HepG2 (cell line): Measurements from ENCODE around the gene MT1A. TPM values are rescaled to one million over a fixed set of nuclear protein-coding genes. Genes with fewer than 3 reads are reported as not detected.

Source experiments
- EEA1 ChIP-seq: sonication (generic); formaldehyde crosslinking; IDR thresholded peaks from 2 replicates; pipeline ENCODE4 v1.5.1; 2020; ENCODE audit warnings: mild to moderate bottlenecking, missing genetic modification reagents, borderline replicate concordance
- FOSL2 ChIP-seq: sonication (generic); formaldehyde crosslinking; IDR thresholded peaks from 2 replicates; pipeline ENCODE4 v1.4.0; 2020; ENCODE audit warnings: missing genetic modification reagents
- FUBP1 ChIP-seq: sonication (generic); formaldehyde crosslinking; IDR thresholded peaks from 2 replicates; pipeline ENCODE4 v1.5.1; 2020; ENCODE audit warnings: missing genetic modification reagents, mild to moderate bottlenecking, borderline replicate concordance
- HNF1B ChIP-seq: sonication (generic); formaldehyde crosslinking; IDR thresholded peaks from 2 replicates; pipeline ENCODE4 v1.5.1; 2020; ENCODE audit warnings: mild to moderate bottlenecking, moderate library complexity, missing genetic modification reagents
- MAF1 ChIP-seq: sonication (generic); formaldehyde crosslinking; IDR thresholded peaks from 2 replicates; pipeline ENCODE4 v1.5.0; 2020; ENCODE audit warnings: missing genetic modification reagents, borderline replicate concordance
- MTF1 ChIP-seq: sonication (generic); formaldehyde crosslinking; IDR thresholded peaks from 2 replicates; pipeline ENCODE4 v1.5.0; 2020; ENCODE audit warnings: missing genetic modification reagents
- NFRKB ChIP-seq: fragments of 450-650 bp; IDR thresholded peaks from 2 replicates; pipeline ENCODE4 v1.6.1; 2017
- PAX8 ChIP-seq: sonication (generic); formaldehyde crosslinking; IDR thresholded peaks from 2 replicates; pipeline ENCODE4 v1.8.0; 2022; ENCODE audit warnings: mild to moderate bottlenecking, missing genetic modification reagents, borderline replicate concordance
- SCMH1 ChIP-seq: sonication (generic); formaldehyde crosslinking; IDR thresholded peaks from 2 replicates; pipeline ENCODE4 v1.9.0; 2021; ENCODE audit warnings: missing genetic modification reagents, mild to moderate bottlenecking, borderline replicate concordance
- SPEN ChIP-seq: sonication (generic); formaldehyde crosslinking; IDR thresholded peaks from 2 replicates; pipeline ENCODE4 v1.5.1; 2020; ENCODE audit warnings: low read depth, mild to moderate bottlenecking, missing genetic modification reagents
- ZC3H13 ChIP-seq: sonication (generic); formaldehyde crosslinking; IDR thresholded peaks from 2 replicates; pipeline ENCODE4 v1.8.1; 2023; ENCODE audit warnings: mild to moderate bottlenecking, missing genetic modification reagents, moderate library complexity
- ZNF253 ChIP-seq: sonication (generic); formaldehyde crosslinking; IDR thresholded peaks from 2 replicates; pipeline ENCODE4 v1.8.0; 2022; ENCODE audit warnings: mild to moderate bottlenecking, missing genetic modification reagents, borderline replicate concordance
- ZNF34 ChIP-seq: sonication (generic); formaldehyde crosslinking; IDR thresholded peaks from 2 replicates; pipeline ENCODE4 v1.4.0; 2020; ENCODE audit warnings: mild to moderate bottlenecking, missing genetic modification reagents, borderline replicate concordance
- ZNF343 ChIP-seq: sonication (generic); formaldehyde crosslinking; IDR thresholded peaks from 2 replicates; pipeline ENCODE4 v1.4.0; 2020; ENCODE audit warnings: mild to moderate bottlenecking, missing genetic modification reagents
- ZNF407 ChIP-seq: sonication (generic); formaldehyde crosslinking; IDR thresholded peaks from one replicate; pipeline ENCODE4 v1.5.1; 2020; ENCODE audit warnings: mild to moderate bottlenecking, missing genetic modification reagents; ENCODE audit errors: not compliant biosample characterization
- ZNF572 ChIP-seq: sonication (generic); formaldehyde crosslinking; IDR thresholded peaks from 2 replicates; pipeline ENCODE4 v1.5.1; 2020; ENCODE audit warnings: mild to moderate bottlenecking, missing genetic modification reagents
- ZNF660 ChIP-seq: sonication (generic); formaldehyde crosslinking; IDR thresholded peaks from 2 replicates; pipeline ENCODE4 v1.5.1; 2020; ENCODE audit warnings: mild to moderate bottlenecking, low read depth, missing genetic modification reagents, borderline replicate concordance
- ZNF674 ChIP-seq: sonication (generic); formaldehyde crosslinking; IDR thresholded peaks from 2 replicates; pipeline ENCODE4 v1.5.0; 2020; ENCODE audit warnings: low read depth, mild to moderate bottlenecking, missing genetic modification reagents
- polyA plus RNA-seq, 8 experiments: library from polyadenylated mRNA; depleted of rRNA in 3 of 8; stranded (reverse) in 7 of 8; unstranded in 1 of 8; fragments of >200 nt; fragmentation: Illumina TruSeq in 4 of 8; extraction: Trizol in 4 of 8; gene quantifications; 2 replicates each; pipeline versions ENCODE4 v1.2.1 to v1.2.3, GENCODE V29; 2011 to 2016; ENCODE audit warnings: low read depth in 4 of 8, missing spikeins in 1 of 8, mixed read lengths in 1 of 8; ENCODE audit not compliant: insufficient read depth in 1 of 8
- total RNA-seq, 5 experiments: library from RNA; depleted of rRNA; stranded (reverse); fragments of >200 nt; fragmentation: Illumina TruSeq; extraction: Trizol; gene quantifications; 2 replicates each; pipeline ENCODE4 v1.2.3, GENCODE V29; 2016; ENCODE audit warnings: low read depth in 1 of 5

Gene MT1A
- total and polyA plus RNA-seq, 2 of the 13 experiments (the other 11 are each of a cell fraction or from before 2014, with no cell fraction given), result 8.3 to 10.4 TPM

- TF ChIP-seq ZNF407 (CRISPR knock-in tag) (no peak), ZNF34 (CRISPR knock-in tag) (0 out of 2 replicates have a peak, but pooled peaks have one; percentile 46), SPEN (no peak), MTF1 (no peak), ZNF253 (no peak), ZC3H13 (no peak), FUBP1 (CRISPR knock-in tag) (no peak), ZNF572 (CRISPR knock-in tag) (0 out of 2 replicates have a peak, but pooled peaks have one; percentile 57), SCMH1 (CRISPR knock-in tag) (no peak), EEA1 (no peak), ZNF343 (peak; percentile 13; the same call in 1 of the 2 replicates), MAF1 (CRISPR knock-in tag) (no peak), HNF1B (CRISPR knock-in tag) (0 out of 2 replicates have a peak, but pooled peaks have one; percentile 62), ZNF660 (CRISPR knock-in tag) (no peak), FOSL2 (CRISPR knock-in tag) (no peak), PAX8 (CRISPR knock-in tag) (no peak), NFRKB (no peak), ZNF674 (CRISPR knock-in tag) (no peak)
Observed at GRCh38 chr16:56625943-56626654, 12.4 kb upstream of the MT1A start (continued).
